HepG2 (cell line): ENCODE results near the gene MAP2K7. TPM values are rescaled to one million over a fixed set of nuclear protein-coding genes. Genes with fewer than 3 reads are reported as not detected.
A peak's percentile ranks its signal among the peaks of the same experiment; 100 is the strongest.

Source experiments
- ARNTL ChIP-seq: sonication (generic); formaldehyde crosslinking; IDR thresholded peaks from 2 replicates; pipeline ENCODE4 v1.4.0; 2020; ENCODE audit warnings: mild to moderate bottlenecking, missing genetic modification reagents
- GMEB2 ChIP-seq: IDR thresholded peaks from 2 replicates; pipeline ENCODE4 v1.6.1; 2016; ENCODE audit warnings: missing biosample characterization, missing genetic modification reagents, low read depth
- HMGXB4 ChIP-seq, 2 experiments: sonication (generic) in 1 of 2; formaldehyde crosslinking in 1 of 2; IDR thresholded peaks; 2 replicates each; pipeline versions ENCODE4 v1.4.0 to v1.6.1; 2018 to 2020; ENCODE audit warnings: missing genetic modification reagents in 2 of 2, borderline replicate concordance in 1 of 2, low read depth in 1 of 2, mild to moderate bottlenecking in 1 of 2, missing biosample characterization in 1 of 2
- MIER3 ChIP-seq: IDR thresholded peaks from 2 replicates; pipeline ENCODE4 v1.6.1; 2016; ENCODE audit warnings: missing compliant biosample characterization, borderline replicate concordance
- POGK ChIP-seq: sonication (generic); formaldehyde crosslinking; conservative IDR thresholded peaks from 2 replicates; pipeline ENCODE4 v1.8.0; 2022; ENCODE audit warnings: mild to moderate bottlenecking, moderate library complexity, missing genetic modification reagents
- SOX6 ChIP-seq, 2 experiments: fragments of 450-650 bp in 1 of 2; sonication (generic) in 1 of 2; formaldehyde crosslinking in 1 of 2; IDR thresholded peaks; 2 replicates each; pipeline versions ENCODE4 v1.4.0 to v1.6.1; 2017 to 2020; ENCODE audit warnings: antibody characterized with exemption in 1 of 2, mild to moderate bottlenecking in 1 of 2, missing genetic modification reagents in 1 of 2
- SP1 ChIP-seq, 2 experiments: fragments of 450-650 bp in 1 of 2; sonication (generic) in 1 of 2; formaldehyde crosslinking in 1 of 2; IDR thresholded peaks; 2 replicates each; pipeline versions ENCODE4 v1.4.0 to v1.6.1; 2016 to 2020; ENCODE audit warnings: missing genetic modification reagents in 1 of 2
- TBL1XR1 ChIP-seq: fragments of 150-350 bp; IDR thresholded peaks from 2 replicates; pipeline ENCODE4 v1.6.1; 2014; ENCODE audit warnings: borderline replicate concordance, low read length; ENCODE audit not compliant: partially characterized antibody
- ZBTB2 ChIP-seq: sonication (generic); formaldehyde crosslinking; IDR thresholded peaks from 2 replicates; pipeline ENCODE4 v1.8.0; 2022; ENCODE audit warnings: low read depth, missing genetic modification reagents
- ZFP36L1 ChIP-seq: sonication (generic); formaldehyde crosslinking; IDR thresholded peaks from 2 replicates; pipeline ENCODE4 v1.8.0; 2022; ENCODE audit warnings: mild to moderate bottlenecking, missing genetic modification reagents, moderate library complexity
- ZFX ChIP-seq: sonication (generic); formaldehyde crosslinking; IDR thresholded peaks from 2 replicates; pipeline ENCODE4 v1.4.0; 2020; ENCODE audit warnings: mild to moderate bottlenecking, low read depth, missing genetic modification reagents, moderate library complexity
- ZNF501 ChIP-seq: sonication (generic); formaldehyde crosslinking; IDR thresholded peaks from 2 replicates; pipeline ENCODE4 v1.5.1; 2020; ENCODE audit warnings: mild to moderate bottlenecking, moderate library complexity, missing genetic modification reagents
- ZNF574 ChIP-seq: sonication (generic); formaldehyde crosslinking; IDR thresholded peaks from 2 replicates; pipeline ENCODE4 v1.4.0; 2020; ENCODE audit warnings: missing genetic modification reagents
- ZNF607 ChIP-seq: sonication (generic); formaldehyde crosslinking; IDR thresholded peaks from 2 replicates; pipeline ENCODE4 v1.5.1; 2020; ENCODE audit warnings: missing genetic modification reagents, mild to moderate bottlenecking, borderline replicate concordance
- ZNF629 ChIP-seq: sonication (generic); formaldehyde crosslinking; conservative IDR thresholded peaks from 2 replicates; pipeline ENCODE4 v1.5.0; 2020; ENCODE audit warnings: missing genetic modification reagents
- polyA plus RNA-seq, 8 experiments: library from polyadenylated mRNA; depleted of rRNA in 3 of 8; stranded (reverse) in 7 of 8; unstranded in 1 of 8; fragments of >200 nt; fragmentation: Illumina TruSeq in 4 of 8; extraction: Trizol in 4 of 8; gene quantifications; 2 replicates each; pipeline versions ENCODE4 v1.2.1 to v1.2.3, GENCODE V29; 2011 to 2016; ENCODE audit warnings: low read depth in 4 of 8, missing spikeins in 1 of 8, mixed read lengths in 1 of 8; ENCODE audit not compliant: insufficient read depth in 1 of 8
- total RNA-seq, 5 experiments: library from RNA; depleted of rRNA; stranded (reverse); fragments of >200 nt; fragmentation: Illumina TruSeq; extraction: Trizol; gene quantifications; 2 replicates each; pipeline ENCODE4 v1.2.3, GENCODE V29; 2016; ENCODE audit warnings: low read depth in 1 of 5

Gene MAP2K7
- total and polyA plus RNA-seq, 2 of the 13 experiments (the other 11 are each of a cell fraction or from before 2014, with no cell fraction given) = 9.0 to 10.8 TPM

- TF ChIP-seq ZNF574 (CRISPR knock-in tag) (0 out of 2 replicates have a peak, but pooled peaks have one; percentile 12), ZNF629 (CRISPR knock-in tag) (no peak), POGK (CRISPR knock-in tag) (peak; percentile 41; the same call in 1 of the 2 replicates), ZBTB2 (CRISPR knock-in tag) (no peak), ZNF607 (CRISPR knock-in tag) (peak; percentile 18; the same call in 1 of the 2 replicates), HMGXB4 (CRISPR knock-in tag; IDR thresholded peaks at IDR 0.05; ENCODE audit: borderline replicate concordance in 1 of 2, low read depth in 1 of 2) (0 out of 4 replicates have a peak, but pooled peaks of 1 of the 2 experiments have one; percentile 30), ZFP36L1 (CRISPR knock-in tag) (peak; percentile 57; the same call in 1 of the 2 replicates), SOX6 (IDR thresholded peaks at IDR 0.05) (no peak), SOX6 (CRISPR knock-in tag; IDR thresholded peaks at IDR 0.05) (0 out of 2 replicates have a peak, but pooled peaks have one; percentile 36), MIER3 (0 out of 2 replicates have a peak, but pooled peaks have one; percentile 17), GMEB2 (CRISPR knock-in tag) (no peak), ARNTL (peak; percentile 25; the same call in 1 of the 2 replicates), TBL1XR1 (no peak), ZFX (CRISPR knock-in tag) (peak; percentile 39; the same call in 1 of the 2 replicates), ZNF501 (CRISPR knock-in tag) (peak; percentile 45; the same call in 1 of the 2 replicates), SP1 (IDR thresholded peaks at IDR 0.05) (peak; percentile 71; the same call in 1 of the 2 replicates), SP1 (CRISPR knock-in tag; IDR thresholded peaks at IDR 0.05) (peak; percentile 86)
Measured at GRCh38 chr19:7871437-7872305, 32.0 kb upstream of the MAP2K7 start (continued).
